HG02623 (cell line): ENCODE measurements around the gene MSI2.

Source experiments
- ATAC-seq: cut with Tn5 transposase; IDR thresholded peaks from one replicate; pipeline ENCODE4 v1.9.1; 2021; ENCODE audit warnings: moderate library complexity; ENCODE audit not compliant: unreplicated experiment

Gene MSI2

DNA sequence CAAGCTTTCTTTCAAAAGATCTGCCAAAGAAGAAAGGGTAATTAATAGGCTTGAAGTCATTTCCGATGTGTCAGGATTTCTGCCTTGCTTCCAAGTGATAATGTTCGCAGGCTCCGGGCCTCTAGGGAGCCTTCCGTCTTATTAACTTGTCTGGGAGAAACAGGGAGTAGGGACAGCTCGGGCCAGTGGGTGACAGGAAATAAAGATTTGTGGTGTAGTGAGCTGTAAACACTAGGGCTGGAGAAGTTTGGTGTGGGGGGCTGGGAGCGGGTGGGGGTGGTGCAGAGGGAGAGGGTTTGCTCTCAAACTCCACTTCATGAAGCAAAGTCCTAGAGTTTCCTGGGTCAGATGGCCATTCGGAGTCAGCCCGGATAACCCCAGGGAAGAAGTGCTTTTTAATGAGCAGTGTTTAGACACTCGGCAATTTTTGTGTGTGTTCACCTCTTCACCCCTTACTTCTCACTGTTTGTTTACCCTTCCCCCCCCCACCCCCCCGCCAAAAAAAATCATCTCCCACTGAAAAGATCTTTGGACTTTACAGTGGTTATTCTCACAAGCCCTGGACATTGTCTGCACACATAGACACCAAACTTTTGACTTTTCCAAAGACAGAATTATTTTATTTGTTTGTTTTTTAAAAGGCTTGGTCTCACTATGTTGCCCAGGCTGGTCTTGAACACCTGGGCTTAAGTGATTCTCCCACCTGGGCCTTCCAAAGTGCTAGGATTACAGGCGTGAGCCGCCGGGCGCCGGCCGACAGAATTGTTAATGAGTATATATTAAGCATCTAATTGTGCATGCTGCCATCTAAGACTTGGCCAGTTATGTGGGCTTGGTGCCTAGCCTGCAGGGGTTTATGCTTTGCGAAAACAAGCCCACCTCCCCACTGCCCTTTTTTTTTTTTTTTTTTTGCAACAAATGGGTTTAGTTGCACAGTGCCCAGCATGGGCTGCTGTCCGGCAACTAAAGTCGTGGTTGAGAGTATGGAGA lies 292.4 kb downstream of the MSI2 start:
- ATAC-seq, result no peak

DNA sequence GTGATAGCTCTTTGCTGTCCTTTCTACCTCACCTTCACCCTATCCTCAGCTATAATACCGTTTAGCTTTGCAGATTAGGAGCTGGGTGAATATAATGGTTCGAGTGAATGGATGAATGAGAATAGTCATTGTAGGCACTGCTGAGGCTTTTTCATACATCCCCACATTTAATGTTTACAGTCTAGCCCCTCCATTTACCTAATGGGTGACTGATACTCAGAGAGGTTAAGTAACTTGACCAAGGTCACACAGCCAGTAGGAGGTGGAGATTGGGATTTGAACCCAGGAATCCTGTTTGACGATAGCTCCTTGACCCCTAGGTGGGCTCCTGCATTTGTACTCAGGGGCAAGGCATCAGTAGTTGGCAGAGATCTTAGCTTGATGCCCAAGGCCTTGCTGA lies 293.1 kb downstream of the MSI2 start:
- no peak for ATAC-seq

DNA sequence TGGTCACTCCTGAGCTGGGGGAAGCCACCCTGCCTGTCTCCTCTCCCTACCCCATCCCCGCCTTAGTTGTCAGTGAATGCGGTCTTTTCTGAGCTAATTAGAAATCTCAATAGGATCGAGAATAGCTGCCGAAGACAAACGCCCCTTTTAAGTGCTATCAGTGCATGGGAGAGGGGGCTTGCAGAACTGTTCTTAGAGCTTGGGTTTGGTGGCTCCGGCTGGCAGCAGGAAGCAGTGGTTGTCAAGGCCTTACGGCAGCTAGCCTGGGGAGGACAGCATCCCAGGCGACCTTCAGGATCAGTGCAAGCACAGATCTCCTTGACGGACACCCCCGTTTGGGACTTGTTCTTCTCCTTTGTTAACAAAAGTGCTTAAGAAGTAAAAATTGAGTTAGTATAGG lies 293.7 kb downstream of the MSI2 start:
- ATAC-seq, result no peak

DNA sequence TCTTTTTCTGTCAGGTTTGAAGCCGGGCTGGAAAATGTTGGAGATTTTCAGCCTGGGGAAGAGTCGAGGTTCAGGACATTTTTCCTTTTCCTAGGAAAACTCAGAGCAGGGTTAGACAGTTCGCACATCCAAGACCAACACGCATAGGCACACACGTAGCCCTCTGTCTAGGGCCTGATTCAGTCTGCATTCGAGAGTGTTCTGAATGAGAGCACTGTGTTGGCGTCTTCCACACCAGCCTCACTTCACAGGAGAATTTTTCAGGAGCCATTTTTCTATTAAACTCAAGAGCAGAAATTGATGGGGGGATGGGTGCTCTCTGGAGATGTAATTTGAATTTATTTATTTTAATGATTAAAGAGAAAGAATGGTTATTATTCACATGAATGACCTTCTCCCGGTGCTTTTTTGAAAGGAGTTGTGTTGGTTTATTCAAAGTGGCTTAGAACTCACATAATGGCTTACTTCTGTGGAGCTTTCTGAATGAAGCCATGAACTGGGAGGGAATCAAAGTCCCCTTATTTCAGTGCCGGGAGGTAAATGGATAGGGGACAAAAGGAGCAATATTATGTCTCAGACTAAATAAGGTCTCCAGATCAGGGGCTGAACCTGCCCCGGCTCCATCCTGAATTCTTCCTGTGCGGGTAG lies 294.5 kb downstream of the MSI2 start:
- ATAC-seq, result no peak

GRCh38 chr17:57551321-57552079 lies 295.2 kb downstream of the MSI2 start:
- ATAC-seq, result peak; percentile 75

DNA sequence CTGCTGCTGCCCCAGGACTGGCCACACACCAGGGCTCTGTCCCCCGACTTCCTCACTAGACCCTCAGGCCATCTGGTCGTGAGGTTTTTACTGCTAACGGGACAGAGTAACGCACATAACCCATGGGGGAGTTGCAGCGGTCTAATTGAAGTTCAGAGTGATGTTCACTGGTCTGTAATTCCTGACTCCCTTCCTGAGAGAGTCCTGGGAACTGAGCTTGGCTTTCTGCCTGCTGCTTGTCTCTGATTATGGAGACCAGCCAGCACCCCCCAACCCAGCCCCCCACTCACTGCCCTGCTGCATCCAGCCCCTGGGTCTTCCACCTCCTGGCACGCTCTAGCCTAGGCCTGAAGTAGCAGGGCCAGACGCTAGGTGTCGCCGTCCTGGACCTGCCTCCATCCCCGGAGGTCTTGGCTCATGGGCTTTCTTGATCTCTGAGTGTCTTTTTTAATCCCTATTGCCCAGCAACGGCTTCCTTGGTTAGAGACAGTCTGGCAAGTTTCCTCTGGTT lies 295.8 kb downstream of the MSI2 start:
- ATAC-seq, result no peak

DNA sequence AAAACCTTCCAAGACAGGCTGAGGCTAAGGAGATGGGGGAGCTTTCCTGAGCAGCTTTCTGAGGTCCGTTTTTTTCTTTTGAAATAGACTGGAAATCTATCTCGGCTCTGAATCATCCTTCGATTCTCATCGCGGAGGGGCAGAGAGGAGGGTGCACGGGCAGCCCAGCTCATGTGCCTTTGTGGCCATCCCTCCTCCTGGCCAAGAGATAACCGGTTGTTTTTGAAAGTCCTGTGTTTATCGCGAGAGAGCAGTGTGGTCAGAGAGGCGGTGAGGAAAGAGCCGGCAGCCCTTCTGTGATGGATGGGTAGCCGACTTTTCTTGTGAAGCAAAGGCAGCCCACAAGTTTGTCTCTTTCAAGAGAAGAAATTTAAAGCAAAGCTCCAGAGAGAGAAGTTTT lies 297.2 kb downstream of the MSI2 start:
- ATAC-seq, result no peak

- ATAC-seq, result no peak
Measured at GRCh38 chr17:57553991-57554825, 297.9 kb downstream of the MSI2 start.

GRCh38 chr17:57554826-57555635 lies 298.7 kb downstream of the MSI2 start:
- no peak for ATAC-seq

DNA sequence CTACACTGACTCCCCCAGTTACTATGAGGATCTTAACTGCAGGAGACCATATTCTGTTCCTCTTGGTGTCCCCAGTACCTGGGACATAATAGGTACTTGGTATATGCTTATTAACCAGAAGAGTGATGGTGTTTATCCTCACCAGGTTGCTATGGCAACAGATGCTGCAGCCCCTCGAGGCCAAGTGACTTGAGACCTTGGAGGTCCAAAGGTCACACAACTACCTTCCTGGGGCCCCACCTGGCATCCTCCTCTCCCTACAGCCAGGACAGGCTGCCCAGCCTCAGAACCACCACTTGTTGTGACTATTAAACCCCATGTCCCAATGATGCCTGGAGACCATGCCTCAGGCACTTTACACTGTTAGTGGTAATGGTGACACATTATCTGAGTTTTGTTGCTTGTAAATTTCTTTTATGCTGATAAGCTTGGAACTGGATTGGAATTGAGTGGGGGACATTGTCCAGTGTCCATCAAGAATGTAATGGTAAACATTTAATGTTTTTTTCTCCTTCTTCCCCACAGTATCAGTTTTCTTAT lies 299.4 kb downstream of the MSI2 start:
- no peak for ATAC-seq

DNA sequence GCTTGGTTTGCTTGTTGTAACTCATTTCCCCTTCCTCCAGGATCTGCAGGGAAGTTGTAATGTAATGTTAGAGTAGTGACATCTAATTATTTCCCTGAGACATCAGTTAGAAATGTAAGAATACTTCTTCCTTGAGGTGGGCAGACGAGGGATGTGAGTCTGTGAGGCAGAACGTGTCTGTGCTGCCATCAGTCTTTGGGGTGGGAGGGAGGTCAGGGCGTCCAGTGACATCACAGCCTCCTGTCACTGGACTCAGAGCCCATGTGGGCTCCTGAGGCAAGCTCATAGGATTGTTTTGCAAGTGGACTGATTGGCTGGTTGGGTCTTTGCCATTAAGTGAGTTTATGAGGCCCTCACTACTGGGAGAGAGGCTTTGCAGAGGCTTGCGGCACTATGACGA lies 300.0 kb downstream of the MSI2 start:
- ATAC-seq, result no peak

DNA sequence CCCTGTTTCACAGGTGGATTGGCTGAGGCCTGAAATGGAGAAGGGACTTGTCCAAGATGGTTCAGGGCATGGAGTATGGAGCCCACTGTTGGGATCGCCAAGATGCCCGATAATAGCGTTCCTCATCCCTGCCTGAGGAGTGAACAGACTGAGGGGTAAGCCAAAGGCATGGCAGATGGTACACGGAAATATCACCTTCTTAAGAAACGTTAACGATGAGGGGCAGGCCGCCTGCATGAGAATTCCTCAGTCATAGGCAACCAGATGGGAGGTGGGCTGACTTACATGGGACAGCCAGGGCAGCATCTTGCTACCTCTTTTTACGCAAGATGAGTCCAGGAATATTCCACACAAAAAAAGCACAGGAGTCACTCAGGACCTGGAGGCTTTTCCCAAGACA lies 300.7 kb downstream of the MSI2 start:
- ATAC-seq, result no peak

DNA sequence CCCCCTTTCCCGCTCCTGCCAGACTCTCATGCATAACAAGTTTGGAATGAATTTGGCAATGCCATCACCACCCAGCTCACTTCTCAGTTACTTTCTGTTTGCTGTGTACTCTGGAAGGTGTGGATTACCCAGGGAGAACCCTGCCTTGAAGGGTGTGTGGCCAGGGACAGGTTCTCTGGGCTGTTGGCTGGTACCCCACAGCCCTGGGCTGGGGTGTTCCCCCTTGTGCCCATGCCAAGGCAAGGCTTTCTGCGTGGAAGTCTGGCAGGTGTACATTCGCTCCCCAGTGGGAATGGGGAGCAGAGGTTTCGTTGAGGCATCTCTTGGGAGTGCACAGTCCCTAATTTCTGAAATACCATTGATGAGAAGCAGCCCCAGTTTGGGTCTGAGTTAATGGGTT lies 301.1 kb downstream of the MSI2 start:
- no peak for ATAC-seq

DNA sequence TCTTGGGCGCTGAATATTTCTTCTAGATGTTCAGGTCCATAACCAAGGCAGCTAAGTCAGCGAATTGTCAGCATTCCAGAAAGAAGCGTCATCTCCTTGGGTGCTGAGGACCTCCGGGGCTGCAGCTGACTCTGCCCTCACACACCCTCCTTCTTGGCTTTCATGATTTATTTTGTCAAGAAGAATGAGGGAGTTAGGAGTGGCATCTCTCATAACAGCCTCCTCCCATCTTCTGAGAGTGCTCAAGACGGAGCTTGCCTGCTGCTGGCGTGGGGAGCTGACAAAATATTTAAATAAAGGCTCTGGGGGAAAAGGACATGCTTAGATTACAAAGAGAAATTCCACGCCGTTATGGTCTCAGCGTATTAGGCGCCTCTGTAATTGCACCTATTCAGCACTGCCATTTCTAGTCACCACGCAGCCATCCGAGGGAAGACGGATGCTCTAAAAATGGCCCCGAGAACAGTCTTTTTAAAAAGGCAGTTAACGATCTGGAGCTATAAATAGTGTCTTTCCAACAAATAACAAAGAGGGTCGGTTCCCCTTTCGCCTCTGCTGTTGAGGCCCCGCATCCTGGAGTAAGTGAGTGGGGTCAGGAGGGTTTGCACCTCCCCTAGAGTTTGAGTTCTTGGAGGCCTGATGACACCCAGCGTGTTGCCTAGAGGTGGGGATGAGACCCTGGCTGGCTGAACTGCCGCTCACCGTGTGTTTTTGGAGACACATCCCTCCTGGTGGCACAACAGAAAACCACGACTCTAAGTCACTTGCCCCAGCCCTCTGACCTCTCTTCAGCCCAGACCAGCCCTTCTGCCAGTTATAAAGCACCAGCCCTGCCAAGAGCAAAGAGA lies 301.7 kb downstream of the MSI2 start:
- ATAC-seq, result no peak

DNA sequence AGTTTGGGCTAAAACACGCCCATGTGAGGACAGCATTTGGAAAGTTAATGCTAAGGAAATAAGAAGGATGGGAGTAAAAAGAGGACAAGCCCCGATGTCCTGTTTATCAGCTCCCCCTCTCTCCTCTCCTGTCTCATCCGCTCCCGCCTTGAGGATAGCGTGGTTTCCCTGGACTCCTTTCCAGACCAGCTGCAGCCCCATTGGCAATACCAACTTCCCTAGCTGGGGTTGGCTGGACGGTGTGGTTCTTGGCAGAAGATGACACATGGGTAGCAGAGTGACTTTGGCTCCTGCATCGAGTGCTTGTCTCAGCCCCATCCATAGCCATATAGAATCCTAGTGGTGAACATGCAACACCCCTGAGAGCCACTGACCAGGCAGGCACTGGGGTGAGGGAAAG lies 302.9 kb downstream of the MSI2 start:
- no peak for ATAC-seq

- no peak for ATAC-seq
Measured at GRCh38 chr17:57559634-57560318, 303.5 kb downstream of the MSI2 start.

- no peak for ATAC-seq
Measured at GRCh38 chr17:57560319-57560705, 304.0 kb downstream of the MSI2 start.
